Prostate gland (tissue), 2 donors: ENCODE results near the gene DENR. TPM values are rescaled to one million over a fixed set of nuclear protein-coding genes. Genes with fewer than 3 reads are reported as not detected.
"Not testable (repeated sequence)": the region's sequence is repeated elsewhere in the genome, so short reads cannot be mapped to it uniquely, and the experiment has no call there.

ENCODE experiments used
- DNase-seq: peaks from one replicate; pipeline ENCODE4 v3.0.0-alpha.2; 2019; ENCODE audit warnings: low spot score
- H3K27ac ChIP-seq, 2 donors: fragments of 200-600 bp; sonication (generic); 2 replicates each; pipeline ENCODE4 v1.5.1; 2017 to 2019
- H3K27me3 ChIP-seq: fragments of 200-600 bp; sonication (generic); replicated peaks from 2 replicates; pipeline ENCODE4 v1.5.1; 2019; ENCODE audit not compliant: insufficient read depth
- H3K36me3 ChIP-seq, 2 donors: fragments of 200-600 bp; sonication (generic); 1 replicate in 1 of 2; 2 replicates in 1 of 2; pipeline versions ENCODE4 v1.5.1 to v1.8.1; 2017 to 2019
- H3K4me1 ChIP-seq: fragments of 200-600 bp; sonication (generic); replicated peaks from 2 replicates; pipeline ENCODE4 v1.5.1; 2019
- H3K4me3 ChIP-seq, 2 donors: fragments of 200-600 bp; sonication (generic); 2 replicates each; pipeline ENCODE4 v1.5.1; 2017 to 2019
- H3K9me3 ChIP-seq: fragments of 200-600 bp; sonication (generic); 2 replicates; pipeline ENCODE4 v1.5.1; 2017
- CTCF ChIP-seq, 4 experiments: fragments of 200-600 bp in 2 of 4; fragments of 450-650 bp in 2 of 4; sonication (generic) in 2 of 4; IDR thresholded peaks; 1 replicate in 3 of 4; 2 replicates in 1 of 4; pipeline ENCODE4 v1.5.1; 2016 to 2019; ENCODE audit warnings: antibody characterized with exemption in 4 of 4, mild to moderate bottlenecking in 2 of 4, moderate library complexity in 2 of 4
- POLR2A ChIP-seq: fragments of 450-650 bp; IDR thresholded peaks from one replicate; pipeline ENCODE4 v1.6.1; 2016; ENCODE audit warnings: antibody characterized with exemption, mild to moderate bottlenecking
- POLR2AphosphoS5 ChIP-seq: sonication (generic); formaldehyde crosslinking; IDR thresholded peaks from one replicate; pipeline ENCODE4 v1.6.1; 2017; ENCODE audit warnings: antibody characterized with exemption
- WGBS: methylation state at CpG from one replicate; pipeline ENCODE4 v1.1.5; 2018; 5-methylcytosine and 5-hydroxymethylcytosine counted together
- intact Hi-C: fragments of 100-400 bp; cut with DNase I; formaldehyde crosslinking; loops from one replicate; pipeline ENCODE4 v1.14.2; 2022
- total RNA-seq, 2 donors: library from RNA; depleted of rRNA; stranded (reverse); fragments of >200 nt; gene quantifications; one replicate each; pipeline ENCODE4 v1.1.0, GENCODE V29; 2016

DENR gene
- total RNA-seq, 2 donors from 2014 or later: 20.4 to 32.8 TPM

DNA sequence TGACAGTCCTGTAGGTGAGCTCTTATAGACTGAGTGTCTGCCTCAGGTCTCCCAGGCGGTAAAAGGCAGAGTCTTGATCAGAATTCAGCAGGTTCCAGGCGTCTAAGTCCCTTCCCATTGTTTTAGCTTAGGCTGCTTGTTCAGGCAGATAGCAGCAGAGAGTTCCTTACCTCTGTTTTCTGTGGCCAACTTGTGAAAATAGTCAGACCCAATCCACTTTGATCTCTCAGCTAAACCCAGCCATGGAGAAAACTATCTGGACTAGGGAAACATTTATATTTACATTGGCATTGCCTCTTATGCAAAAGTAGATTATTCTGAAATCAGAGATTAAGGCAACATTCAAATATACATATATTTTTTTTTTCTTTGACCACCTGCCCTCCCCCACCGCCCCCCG, 43.2 kb downstream of the DENR start:
- no peaks in the 10 kb centered on the region for H3K27me3 ChIP-seq
- no peaks in the 10 kb centered on the region for H3K36me3 ChIP-seq
- H3K4me1 ChIP-seq: no peaks in the 10 kb centered on the region
- intact Hi-C loops: no loop called here
- no peak overlapping the region for H3K27ac ChIP-seq
- H3K4me3 ChIP-seq: no peak overlapping the region
- DNase-seq: no peak
- TF ChIP-seq CTCF (IDR thresholded peaks at IDR 0.05) (no peak), POLR2A (no peak), POLR2AphosphoS5 (no peak)
- H3K9me3 ChIP-seq: no peaks in the 10 kb centered on the region
- WGBS: 48% methylated on average over 4 of the region's 4 CpGs

DNA sequence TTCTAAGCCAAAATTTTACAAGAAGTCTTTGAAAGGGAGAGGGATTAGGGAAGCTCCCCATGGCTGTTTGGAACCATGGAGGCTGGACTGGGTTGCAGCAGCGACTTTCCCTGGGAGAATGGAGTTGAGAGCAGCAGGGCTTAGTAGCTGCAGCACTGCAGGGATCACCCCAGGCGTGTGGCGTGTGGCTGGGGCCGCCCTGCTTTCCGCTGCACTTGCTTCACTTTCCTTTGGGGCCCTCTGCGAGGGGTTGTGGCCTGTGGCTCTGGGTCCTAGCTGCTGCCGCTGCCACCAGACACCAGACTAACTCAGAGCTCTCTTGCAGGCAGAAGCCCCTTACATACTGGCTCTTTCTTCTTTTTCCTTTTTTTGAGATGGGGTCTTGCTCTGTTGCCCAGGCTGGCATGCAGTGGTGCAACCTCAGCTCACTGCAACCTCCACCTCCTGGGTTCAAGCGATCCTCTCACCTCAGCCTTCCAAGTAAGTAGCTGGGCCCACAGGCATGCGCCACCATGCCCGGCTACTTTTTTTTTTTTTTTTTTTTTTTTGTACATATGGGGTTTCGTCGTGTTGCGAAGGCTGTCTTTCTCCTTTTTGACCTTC, 47.1 kb downstream of the DENR start:
- Histone ChIP-seq H3K27me3 (no peaks in the 10 kb centered on the region), H3K9me3 (no peaks in the 10 kb centered on the region), H3K4me3 (no peak overlapping the region), H3K4me1 (no peaks in the 10 kb centered on the region), H3K36me3 (no peaks in the 10 kb centered on the region), H3K27ac (no peak overlapping the region)
- WGBS: 87% methylated on average over 13 of the region's 13 CpGs
- DNase-seq: no peak
- intact Hi-C loops: no loop called here
- no peak for TF ChIP-seq CTCF (IDR thresholded peaks at IDR 0.05)
- no peak for TF ChIP-seq POLR2AphosphoS5
- no peak for TF ChIP-seq POLR2A

DNA sequence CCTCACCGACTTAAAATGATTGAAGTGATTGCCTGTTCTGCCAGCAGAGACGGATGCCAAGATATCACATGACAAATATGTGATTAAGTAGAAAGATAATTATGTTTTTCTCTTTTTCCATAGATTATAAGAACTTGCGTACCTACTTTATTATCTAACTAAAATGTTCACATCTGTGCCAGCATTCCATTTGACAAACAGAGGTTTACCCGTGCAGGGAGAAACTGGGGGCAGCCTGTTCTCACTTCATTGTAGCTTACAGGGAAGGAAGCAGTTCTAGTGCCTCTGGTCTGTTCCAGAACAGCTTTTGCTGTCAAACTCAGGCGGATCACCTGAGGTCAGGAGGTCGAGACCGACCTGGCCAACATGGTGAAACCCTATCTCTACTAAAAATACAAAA, 51.3 kb downstream of the DENR start:
- intact Hi-C loops: no loop called here
- H3K27ac ChIP-seq: no peak overlapping the region
- H3K4me3 ChIP-seq: no peak overlapping the region
- no peaks in the 10 kb centered on the region for H3K4me1 ChIP-seq
- TF ChIP-seq CTCF (IDR thresholded peaks at IDR 0.05): no peak
- TF ChIP-seq POLR2AphosphoS5: no peak
- TF ChIP-seq POLR2A: no peak
- H3K36me3 ChIP-seq: no peaks in the 10 kb centered on the region
- no peaks in the 10 kb centered on the region for H3K9me3 ChIP-seq
- DNase-seq: no peak
- 56% methylated on average over 7 of the region's 7 CpGs for WGBS
- H3K27me3 ChIP-seq: no peaks in the 10 kb centered on the region

GRCh38 chr12:122804957-122805356, 52.3 kb downstream of the DENR start:
- H3K27ac ChIP-seq, DNase-seq, H3K36me3 ChIP-seq, H3K27me3 ChIP-seq, H3K4me1 ChIP-seq, intact Hi-C loops, H3K4me3 ChIP-seq, H3K9me3 ChIP-seq: not testable (repeated sequence)
- 88% methylated on average over 9 of the region's 9 CpGs for WGBS

GRCh38 chr12:122807651-122808050, 55.0 kb downstream of the DENR start:
- no peaks in the 10 kb centered on the region for H3K4me1 ChIP-seq
- no peaks in the 10 kb centered on the region for H3K27me3 ChIP-seq
- intact Hi-C loops: no loop called here
- DNase-seq: no peak
- H3K36me3 ChIP-seq: no peaks in the 10 kb centered on the region
- no peak overlapping the region for H3K27ac ChIP-seq
- H3K4me3 ChIP-seq: no peak overlapping the region
- H3K9me3 ChIP-seq: no peaks in the 10 kb centered on the region
- TF ChIP-seq POLR2AphosphoS5 (no peak), POLR2A (no peak), CTCF (IDR thresholded peaks at IDR 0.05) (no peak)
- 100% methylated on average over 1 of the region's 1 CpG for WGBS
